Ectodermal cell (in vitro differentiated cells): ENCODE results near the gene ARHGAP15. TPM values are rescaled to one million over a fixed set of nuclear protein-coding genes. Genes with fewer than 3 reads are reported as not detected.
"Not testable (repeated sequence)": the region's sequence is repeated elsewhere in the genome, so short reads cannot be mapped to it uniquely, and the experiment has no call there.

Experiments
- H3K27ac ChIP-seq: 2 replicates; pipeline ENCODE4 v1.7.0; 2013; ENCODE audit warnings: mild to moderate bottlenecking, low read depth, low read length; ENCODE audit not compliant: insufficient read depth, poor library complexity, severe bottlenecking
- H3K27me3 ChIP-seq: 2 replicates; pipeline ENCODE4 v1.7.0; 2013; ENCODE audit warnings: mild to moderate bottlenecking, low read length; ENCODE audit not compliant: insufficient read depth, control insufficient read depth, poor library complexity, severe bottlenecking
- H3K36me3 ChIP-seq: one replicate; pipeline ENCODE4 v1.7.0; 2013; ENCODE audit warnings: low read length; ENCODE audit not compliant: control insufficient read depth, insufficient read depth
- H3K4me1 ChIP-seq: one replicate; pipeline ENCODE4 v1.7.0; 2013; ENCODE audit warnings: low read length; ENCODE audit not compliant: control insufficient read depth, insufficient read depth
- H3K4me3 ChIP-seq: 2 replicates; pipeline ENCODE4 v1.7.0; 2013; ENCODE audit warnings: low read depth, low read length, control low read depth; ENCODE audit not compliant: insufficient read depth
- H3K9me3 ChIP-seq: 2 replicates; pipeline ENCODE4 v1.7.0; 2013; ENCODE audit warnings: mild to moderate bottlenecking, low read length, moderate library complexity; ENCODE audit not compliant: control insufficient read depth
- WGBS, 2 experiments: methylation state at CpG; one replicate each; pipeline ENCODE4 v1.1.7; 2013; ENCODE audit warnings: missing lambda C conversion rate in 2 of 2; 5-methylcytosine and 5-hydroxymethylcytosine counted together
- polyA plus RNA-seq, 4 experiments: library from polyadenylated mRNA; stranded (reverse); fragments of 50-300 nt; gene quantifications; one replicate each; pipeline ENCODE4 v1.2.3, GENCODE V29; 2013

ARHGAP15 gene
- 10.7 TPM for polyA plus RNA-seq (2013, experiment 1 of 4)
- 15.4 TPM for polyA plus RNA-seq (2013, experiment 2 of 4)
- polyA plus RNA-seq (2013, experiment 3 of 4), result 14.0 TPM
- polyA plus RNA-seq (2013, experiment 4 of 4), result 18.4 TPM

DNA sequence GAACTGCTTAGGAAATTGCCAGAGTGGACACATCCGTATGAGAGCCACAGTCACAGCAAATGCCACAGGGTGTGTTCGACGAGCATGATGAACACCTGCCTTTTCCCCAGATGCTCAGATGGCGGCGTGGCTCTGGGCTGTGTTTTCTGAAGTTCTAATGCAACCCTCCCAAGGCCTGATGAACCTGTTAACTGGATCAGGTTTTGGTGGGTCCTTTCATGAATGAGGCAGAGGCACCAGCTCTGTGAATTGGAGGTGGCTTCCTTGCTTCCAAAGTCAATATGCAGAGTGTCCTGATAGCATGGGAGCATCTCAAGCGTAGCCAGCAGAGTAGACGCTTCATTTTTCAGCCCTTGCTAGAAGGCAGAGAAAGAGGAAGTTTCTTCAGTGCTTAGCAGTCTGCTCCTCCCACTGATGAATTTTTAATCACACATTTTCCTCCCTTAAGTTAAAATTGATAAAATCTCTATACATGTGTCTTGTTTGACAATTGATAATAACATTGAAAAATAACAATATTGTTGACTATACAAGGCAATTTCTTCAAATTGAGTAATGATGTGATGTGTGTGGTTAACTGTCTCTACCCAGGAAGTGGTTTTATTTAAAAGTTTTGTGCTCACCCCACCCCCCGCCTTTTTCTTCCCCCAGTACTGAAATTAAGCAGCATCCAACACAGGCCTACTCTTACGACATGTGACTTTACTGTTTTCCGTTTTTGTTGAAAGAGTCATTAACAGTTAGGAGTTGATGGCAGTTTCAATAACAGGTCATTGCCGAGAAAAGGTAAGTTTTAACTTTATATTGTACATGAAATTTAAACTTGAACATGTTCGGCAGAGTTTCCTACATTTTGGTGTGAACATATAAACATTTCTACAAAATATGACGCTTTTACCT, at the start of gene ARHGAP15:
TSS of gene ARHGAP15 (plus strand) at position 739 of the 900 bp plus-strand sequence.
- Histone ChIP-seq H3K36me3 (no peaks in the 10 kb centered on the region), H3K4me3 (no peak within 1 kb of the TSS), H3K27ac (no peak within 1 kb of the TSS), H3K4me1 (no peaks in the 10 kb centered on the region), H3K9me3 (no peaks in the 10 kb centered on the region), H3K27me3 (no peaks in the 10 kb centered on the region)
- WGBS, 2 experiments, result 88 to 94% methylated on average over 10 to 11 of the region's 13 CpGs

DNA sequence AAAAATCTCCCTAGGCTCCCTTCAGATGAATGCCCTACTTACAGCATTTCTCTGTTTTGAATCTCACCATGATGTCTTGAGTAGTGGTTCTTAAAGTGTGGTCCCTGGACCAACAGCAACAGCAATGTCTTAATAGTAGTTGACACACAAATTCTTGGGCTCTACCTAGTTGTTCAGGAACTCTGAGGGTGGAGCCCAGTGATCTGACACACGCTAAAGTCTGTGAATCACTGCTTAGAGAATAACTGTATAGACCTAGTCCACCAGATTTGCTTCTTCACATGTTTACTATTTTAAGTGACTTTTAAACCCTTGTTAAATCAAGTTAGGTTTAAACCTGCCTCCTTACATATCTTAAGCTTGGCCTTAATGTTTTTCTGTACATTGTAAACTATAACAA, 47.6 kb upstream of the ARHGAP15 start:
- Histone ChIP-seq H3K4me1 (no peaks in the 10 kb centered on the region), H3K4me3 (no peak overlapping the region), H3K27me3 (no peaks in the 10 kb centered on the region), H3K27ac (no peak overlapping the region), H3K36me3 (no peaks in the 10 kb centered on the region), H3K9me3 (no peaks in the 10 kb centered on the region)
- WGBS, 2 experiments, result 87 to 94% methylated on average over 1 of the region's 1 CpG

DNA sequence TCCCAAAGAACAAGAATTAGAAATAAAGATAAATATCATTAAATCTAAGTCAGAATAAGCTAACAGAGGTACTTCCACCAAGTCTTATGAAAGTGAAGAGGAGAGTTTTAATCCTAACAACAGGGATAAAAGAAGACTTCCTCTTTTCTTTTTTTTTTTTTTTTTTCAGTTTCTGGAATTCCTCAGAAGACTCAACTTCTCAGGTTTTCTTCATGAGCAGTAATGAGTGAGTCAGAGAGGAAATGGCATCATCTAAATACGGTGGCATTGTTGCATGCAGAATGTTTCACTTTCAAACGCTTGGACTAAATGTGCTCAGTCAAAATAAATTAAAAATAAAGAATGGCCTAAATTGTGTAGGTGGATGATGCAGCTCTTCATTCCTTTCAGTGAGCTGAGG, 45.6 kb upstream of the ARHGAP15 start:
- WGBS, 2 experiments, result 81 to 91% methylated on average over 2 of the region's 2 CpGs
- H3K4me1 ChIP-seq, result no peaks in the 10 kb centered on the region
- H3K4me3 ChIP-seq, result no peak overlapping the region
- no peaks in the 10 kb centered on the region for H3K9me3 ChIP-seq
- H3K27me3 ChIP-seq, result no peaks in the 10 kb centered on the region
- H3K36me3 ChIP-seq, result no peaks in the 10 kb centered on the region
- H3K27ac ChIP-seq, result no peak overlapping the region

DNA sequence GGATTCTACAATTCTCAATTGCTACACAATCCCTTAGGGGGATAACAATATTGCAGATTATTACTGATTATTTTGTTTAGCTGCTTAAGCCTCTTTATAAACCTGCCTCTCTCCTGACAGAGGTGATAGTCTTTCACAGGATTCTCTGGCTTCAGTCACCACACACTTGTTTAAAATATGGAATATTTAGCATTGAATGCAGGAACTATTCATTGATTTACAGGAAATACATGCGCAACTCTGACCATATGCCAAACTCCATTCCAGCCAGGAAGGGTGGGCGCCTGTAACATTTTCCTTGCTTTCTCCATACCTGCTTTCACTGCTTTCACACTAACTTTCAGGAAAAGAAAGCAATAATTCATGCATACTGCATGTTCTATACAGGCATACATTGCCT, 44.8 kb upstream of the ARHGAP15 start:
- H3K36me3 ChIP-seq, result no peaks in the 10 kb centered on the region
- H3K9me3 ChIP-seq, result no peaks in the 10 kb centered on the region

DNA sequence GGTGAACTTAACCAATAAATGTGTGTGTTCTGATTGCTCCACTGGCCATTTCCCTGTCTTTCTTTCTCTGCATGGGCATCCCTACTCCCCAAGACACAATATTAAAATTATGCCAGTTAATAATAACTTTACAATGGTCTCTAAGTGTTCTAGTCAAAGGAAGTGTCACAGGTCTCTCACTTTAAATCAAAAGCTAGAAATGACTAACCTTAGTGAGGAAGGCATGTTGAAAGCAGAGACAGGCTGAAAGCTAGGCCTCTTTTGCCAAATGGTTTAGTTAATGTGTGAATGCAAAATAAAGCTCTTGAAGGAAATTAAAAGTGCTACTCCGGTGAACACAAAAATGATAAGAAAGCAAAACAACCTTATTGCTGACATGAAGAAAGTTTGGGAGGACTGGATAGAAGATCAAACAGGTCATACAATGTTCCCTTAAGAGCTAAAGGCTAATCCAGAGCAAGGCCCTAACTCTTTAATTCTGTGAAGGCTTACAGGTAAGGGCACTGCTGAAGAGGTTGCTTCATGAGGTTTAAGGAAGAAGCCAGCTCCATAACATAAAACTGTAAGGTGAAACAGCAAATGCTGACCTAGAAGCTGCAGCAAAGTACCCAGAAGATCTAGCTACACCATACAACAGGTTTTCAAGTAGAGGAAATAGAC, 44.0 kb upstream of the ARHGAP15 start:
- Histone ChIP-seq H3K9me3 (no peaks in the 10 kb centered on the region), H3K36me3 (no peaks in the 10 kb centered on the region), H3K27me3 (no peaks in the 10 kb centered on the region), H3K27ac (no peak overlapping the region), H3K4me1 (no peaks in the 10 kb centered on the region), H3K4me3 (no peak overlapping the region)
- 84 to 97% methylated on average over 1 of the region's 1 CpG for WGBS, 2 experiments

More for the DNA sequence above, 44.8 kb upstream of the ARHGAP15 start:
- 91 to 93% methylated on average over 2 of the region's 2 CpGs for WGBS, 2 experiments
- H3K27ac ChIP-seq, result no peak overlapping the region
- H3K27me3 ChIP-seq, result no peaks in the 10 kb centered on the region
- H3K4me1 ChIP-seq, result no peaks in the 10 kb centered on the region
- no peak overlapping the region for H3K4me3 ChIP-seq

DNA sequence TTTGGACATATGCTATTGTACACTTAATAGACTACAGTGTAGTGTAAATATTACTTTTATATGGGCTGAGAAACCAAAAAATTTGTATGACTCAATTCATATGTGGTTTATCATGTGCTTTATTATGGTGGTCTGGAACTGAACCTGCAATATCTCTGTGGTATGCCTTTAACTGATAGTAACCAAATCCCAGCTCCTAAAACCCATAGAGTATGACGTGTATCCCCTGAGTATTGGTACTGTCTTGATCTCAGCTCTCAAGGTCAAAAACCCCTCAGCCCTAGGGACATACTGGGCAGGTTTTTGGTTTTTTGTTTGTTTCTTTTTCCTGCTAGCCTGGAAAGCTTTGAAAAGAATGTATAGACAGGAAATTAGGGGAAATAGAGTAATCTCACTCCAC, 42.2 kb upstream of the ARHGAP15 start:
- H3K36me3 ChIP-seq, result no peaks in the 10 kb centered on the region
- 80 to 96% methylated on average over 1 of the region's 1 CpG for WGBS, 2 experiments
- no peaks in the 10 kb centered on the region for H3K27me3 ChIP-seq
- H3K9me3 ChIP-seq, result no peaks in the 10 kb centered on the region
- H3K4me1 ChIP-seq, result no peaks in the 10 kb centered on the region
- no peak overlapping the region for H3K27ac ChIP-seq
- no peak overlapping the region for H3K4me3 ChIP-seq

DNA sequence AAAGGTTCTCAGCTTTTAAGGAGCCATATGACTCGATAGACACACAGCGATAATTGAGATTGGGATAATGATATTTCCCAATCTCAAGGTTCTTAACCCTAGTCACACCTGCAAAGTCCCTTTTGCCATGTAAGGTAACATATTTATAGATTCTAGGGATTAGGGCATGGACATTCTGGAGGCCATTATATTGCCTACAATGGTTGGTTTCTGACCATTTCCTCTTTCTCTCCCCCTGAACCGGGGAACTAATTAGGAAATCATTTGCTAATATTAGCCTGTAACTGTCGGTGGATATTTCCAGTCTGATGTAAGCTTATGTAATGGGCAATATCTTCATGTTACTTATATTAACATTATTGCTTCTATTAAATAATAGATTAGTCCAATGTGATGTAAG, 40.8 kb upstream of the ARHGAP15 start:
- 87 to 96% methylated on average over 3 of the region's 4 CpGs for WGBS, 2 experiments
- H3K27ac ChIP-seq, result no peak overlapping the region
- H3K4me3 ChIP-seq, result no peak overlapping the region
- no peaks in the 10 kb centered on the region for H3K4me1 ChIP-seq
- no peaks in the 10 kb centered on the region for H3K9me3 ChIP-seq
- no peaks in the 10 kb centered on the region for H3K27me3 ChIP-seq
- no peaks in the 10 kb centered on the region for H3K36me3 ChIP-seq

DNA sequence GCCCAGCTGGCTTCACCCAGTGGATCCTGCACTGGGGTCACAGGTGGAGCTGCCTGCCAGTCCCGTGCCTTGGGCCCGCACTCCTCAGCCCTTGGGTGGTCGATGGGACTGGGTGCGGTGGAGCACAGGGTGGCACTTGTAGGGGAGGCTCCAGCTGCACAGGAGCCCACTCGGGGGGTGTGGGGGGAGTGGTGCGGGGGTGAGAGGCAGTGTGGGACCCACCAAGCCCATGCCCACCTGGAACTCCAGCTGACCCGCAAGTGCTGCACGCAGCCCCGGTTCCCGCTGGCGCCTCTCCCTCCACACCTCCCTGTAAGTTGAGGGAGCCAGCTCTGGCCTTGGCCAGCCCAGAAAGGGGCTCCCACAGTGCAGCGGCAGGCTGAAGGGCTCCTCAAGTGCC, 39.7 kb upstream of the ARHGAP15 start:
- not testable (repeated sequence) for H3K36me3 ChIP-seq, H3K27me3 ChIP-seq, H3K4me1 ChIP-seq, H3K9me3 ChIP-seq, H3K4me3 ChIP-seq, H3K27ac ChIP-seq
- 94 to 95% methylated on average over 12 of the region's 12 CpGs for WGBS, 2 experiments

DNA sequence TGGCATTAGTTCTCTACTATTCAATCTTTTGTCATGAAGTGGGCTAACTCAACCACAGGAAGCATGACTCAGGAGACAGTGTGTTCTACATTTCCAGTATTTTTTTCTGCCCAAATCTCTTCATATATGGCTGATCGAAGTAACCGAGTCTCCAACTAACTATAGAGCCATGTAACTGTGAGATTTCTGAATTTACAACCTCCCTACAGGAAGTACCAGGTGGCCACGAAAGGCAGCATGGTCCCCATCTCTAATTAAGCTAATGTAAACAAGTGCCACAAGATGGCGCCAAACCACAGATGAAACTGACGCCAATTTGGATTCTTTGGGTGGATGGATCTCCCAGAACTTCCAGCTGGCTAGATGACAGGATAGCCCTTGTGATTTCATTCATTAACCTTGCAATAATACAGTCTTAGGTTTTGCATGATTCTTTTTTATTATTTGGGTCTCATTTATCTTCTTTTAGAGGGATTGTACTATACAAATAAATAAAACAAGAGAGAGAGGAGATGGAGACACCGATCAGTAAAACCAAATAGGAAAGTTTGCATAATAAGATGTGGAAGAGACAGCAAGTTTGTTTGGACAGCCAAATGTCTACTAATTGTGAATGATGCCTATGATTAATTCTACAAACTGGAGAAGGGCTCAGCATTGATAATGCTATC, 18.3 kb upstream of the ARHGAP15 start:
- 25 to 32% methylated on average over 6 of the region's 6 CpGs for WGBS, 2 experiments
- no peaks in the 10 kb centered on the region for H3K9me3 ChIP-seq
- H3K36me3 ChIP-seq, result no peaks in the 10 kb centered on the region
- no peak overlapping the region for H3K27ac ChIP-seq
- no peaks in the 10 kb centered on the region for H3K4me1 ChIP-seq
- no peaks in the 10 kb centered on the region for H3K27me3 ChIP-seq
- no peak overlapping the region for H3K4me3 ChIP-seq

DNA sequence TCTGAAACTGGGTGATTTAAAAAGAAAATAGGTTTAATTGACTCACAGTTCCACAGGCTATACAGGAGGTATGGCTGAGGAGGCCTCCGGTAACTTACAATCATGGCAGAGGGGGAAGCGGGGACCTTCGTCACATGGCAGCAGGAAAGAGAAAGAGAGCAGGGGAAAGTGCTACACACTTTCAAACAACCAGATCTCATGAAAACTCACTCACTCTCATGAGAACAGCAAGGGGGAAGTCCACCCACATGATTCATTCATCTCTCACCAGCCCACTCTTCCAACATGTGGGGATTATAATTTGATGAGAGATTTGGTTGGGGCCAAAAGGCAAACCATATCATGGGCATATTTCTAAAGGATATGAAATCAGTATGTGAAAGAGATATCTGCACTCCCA, 12.0 kb upstream of the ARHGAP15 start:
- WGBS, 2 experiments, result 90 to 94% methylated on average over 3 of the region's 3 CpGs
- Histone ChIP-seq H3K4me3 (no peak overlapping the region), H3K27ac (no peak overlapping the region), H3K9me3 (no peaks in the 10 kb centered on the region), H3K4me1 (no peaks in the 10 kb centered on the region), H3K27me3 (no peaks in the 10 kb centered on the region), H3K36me3 (no peaks in the 10 kb centered on the region)
